Skin epidermis (tissue), 12 donors: ENCODE data around the gene HTR4.

Experiments used
- H3K27ac ChIP-seq, 21 experiments: fragments of 200-600 bp; sonication (generic) in 11 of 21; one replicate each; pipeline ENCODE4 v1.5.0; 2020; ENCODE audit warnings: mild to moderate bottlenecking in 3 of 21, inconsistent platforms in 2 of 21, moderate library complexity in 2 of 21
- H3K4me3 ChIP-seq, 7 experiments: fragments of 200-600 bp; sonication (generic) in 2 of 7; one replicate each; pipeline ENCODE4 v1.5.0; 2020; ENCODE audit warnings: inconsistent platforms in 2 of 7, mild to moderate bottlenecking in 2 of 7, moderate library complexity in 1 of 7

Gene HTR4

DNA sequence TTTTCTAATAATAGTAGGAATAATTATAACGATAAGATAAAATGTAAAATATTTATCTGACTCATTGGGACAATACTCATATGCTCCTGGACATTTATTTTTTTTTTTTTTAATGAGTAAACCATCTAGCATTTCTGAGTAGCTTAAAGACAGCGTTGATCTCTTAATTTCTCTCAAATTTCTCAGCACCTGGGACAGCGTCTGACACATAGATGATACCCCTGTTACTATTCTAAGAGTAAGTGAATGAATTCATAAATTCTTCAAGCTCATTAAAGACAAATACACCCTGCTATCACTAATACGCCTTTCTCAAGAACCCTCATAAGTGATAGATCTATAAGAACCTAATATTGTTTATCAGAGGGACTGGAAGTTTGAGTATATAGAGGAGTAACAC, 12.0 kb upstream of the HTR4 start:
- H3K4me3 ChIP-seq = no peak overlapping the region
- H3K27ac ChIP-seq = no peak overlapping the region

DNA sequence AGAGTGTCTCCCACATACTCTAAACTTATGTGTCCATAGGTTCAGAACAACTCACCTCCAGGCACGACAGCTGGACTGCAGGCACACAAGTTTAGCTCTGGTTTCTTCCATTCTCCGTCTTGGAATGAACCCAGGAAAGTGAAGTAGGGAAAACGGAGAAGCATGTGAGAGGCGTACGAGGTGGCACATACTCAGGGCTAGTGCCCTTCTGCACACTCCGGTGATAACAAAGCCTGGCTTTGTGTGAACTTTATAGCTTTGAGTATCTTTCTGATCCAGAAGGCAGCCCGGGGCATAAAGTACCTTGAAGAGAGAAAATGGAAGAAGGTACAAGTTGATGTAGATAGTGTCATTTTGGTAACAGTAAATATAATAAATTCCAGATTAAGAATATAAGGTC, 11.1 kb upstream of the HTR4 start:
- Histone ChIP-seq H3K4me3 (no peak overlapping the region), H3K27ac (no peak overlapping the region)

DNA sequence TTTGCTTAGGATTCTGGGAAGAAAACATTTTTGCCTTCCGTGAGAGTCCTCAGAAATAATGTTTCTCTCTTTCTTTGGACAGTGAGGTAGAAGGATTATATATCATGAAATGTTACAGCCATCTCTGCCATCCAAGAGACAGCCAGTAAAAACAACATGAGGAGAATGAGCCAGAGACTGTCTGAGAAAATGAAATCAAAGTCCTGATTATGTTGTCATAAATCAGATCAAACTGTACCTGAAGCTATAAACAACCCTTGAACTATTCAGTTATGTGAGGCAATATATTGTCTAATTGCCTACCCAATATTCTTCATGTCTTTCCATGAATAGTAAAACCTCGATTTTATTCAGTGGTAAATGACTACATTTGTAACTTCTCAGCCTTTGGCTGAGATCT, 9.2 kb upstream of the HTR4 start:
- Histone ChIP-seq H3K4me3 (no peak overlapping the region), H3K27ac (no peak overlapping the region)

DNA sequence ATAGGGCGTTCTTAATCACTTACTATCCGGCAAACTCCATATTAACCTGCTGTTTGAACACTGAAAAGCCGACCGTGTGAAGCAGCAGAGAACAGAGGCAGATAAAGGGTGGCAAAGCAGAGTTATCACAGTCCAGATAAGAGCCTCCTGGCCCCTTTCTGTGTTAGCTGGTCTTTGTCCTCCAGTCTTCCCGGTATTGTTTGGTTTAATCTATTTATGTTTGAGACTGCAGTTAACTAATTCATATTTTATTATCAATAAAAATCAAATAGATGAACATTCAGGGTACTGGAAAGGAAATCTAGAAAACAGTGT, 6.0 kb upstream of the HTR4 start:
- no peak overlapping the region for H3K4me3 ChIP-seq

DNA sequence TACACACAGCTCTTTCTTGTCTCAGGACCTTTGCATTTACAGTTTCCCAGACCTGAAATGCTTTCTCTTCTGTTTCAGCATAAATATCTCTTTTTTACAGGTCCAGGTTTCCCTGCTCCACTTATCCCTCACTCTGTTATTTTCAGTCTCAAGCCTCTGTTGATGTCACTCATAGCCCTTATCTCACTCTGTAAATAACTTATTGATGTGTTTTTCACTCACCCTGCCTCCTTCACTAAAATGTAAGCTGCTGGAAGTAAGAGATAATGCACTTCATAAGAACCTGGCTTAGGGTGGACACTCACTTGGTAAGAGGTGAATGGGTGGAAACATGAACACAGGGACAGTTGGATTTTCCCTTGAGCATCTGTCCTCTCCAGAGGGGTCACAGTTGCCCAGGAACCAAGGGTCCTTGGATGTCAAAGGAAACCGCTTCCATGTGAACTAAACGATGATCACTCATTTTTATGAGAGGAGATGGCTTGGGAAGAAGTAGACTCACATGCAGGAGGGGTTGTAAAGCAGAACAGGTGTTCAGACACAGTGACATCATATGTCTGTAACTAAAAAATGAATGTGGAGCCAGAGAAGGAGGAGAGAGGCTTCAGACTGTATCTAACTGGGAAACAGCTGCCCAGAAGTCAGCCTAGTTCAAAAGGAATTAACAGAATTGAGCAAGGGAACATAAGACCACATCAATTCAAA, 5.5 kb upstream of the HTR4 start:
- Histone ChIP-seq H3K4me3 (no peak overlapping the region), H3K27ac (no peak overlapping the region)

More for the DNA sequence above, 6.0 kb upstream of the HTR4 start:
- H3K27ac ChIP-seq = no peak overlapping the region

DNA sequence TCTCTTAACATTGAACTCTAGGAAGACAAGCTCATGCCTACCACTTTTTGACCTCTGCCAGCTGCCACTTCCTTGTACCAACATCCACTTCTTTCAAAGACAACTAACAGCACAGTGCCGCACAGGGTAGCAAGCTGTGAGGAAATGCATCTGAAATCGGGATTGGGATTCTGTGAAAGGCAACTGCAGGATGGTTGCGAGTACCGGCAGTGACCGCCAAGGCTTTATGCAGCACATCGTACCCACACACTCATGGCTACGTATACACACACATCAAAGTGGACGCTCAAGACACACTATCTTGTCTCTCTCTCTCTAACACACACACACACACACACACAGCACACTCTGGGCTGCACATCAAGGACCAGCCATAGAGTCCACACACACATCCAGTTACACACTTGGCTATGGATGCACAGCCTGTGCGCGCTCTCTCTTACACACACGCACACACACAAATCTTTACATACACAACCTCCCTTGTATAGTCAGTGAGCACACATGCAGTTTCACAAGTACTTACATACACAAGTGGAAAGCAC, 964 bp downstream of the HTR4 start:
- Histone ChIP-seq H3K27ac (no peak overlapping the region), H3K4me3 (no peak overlapping the region)

DNA sequence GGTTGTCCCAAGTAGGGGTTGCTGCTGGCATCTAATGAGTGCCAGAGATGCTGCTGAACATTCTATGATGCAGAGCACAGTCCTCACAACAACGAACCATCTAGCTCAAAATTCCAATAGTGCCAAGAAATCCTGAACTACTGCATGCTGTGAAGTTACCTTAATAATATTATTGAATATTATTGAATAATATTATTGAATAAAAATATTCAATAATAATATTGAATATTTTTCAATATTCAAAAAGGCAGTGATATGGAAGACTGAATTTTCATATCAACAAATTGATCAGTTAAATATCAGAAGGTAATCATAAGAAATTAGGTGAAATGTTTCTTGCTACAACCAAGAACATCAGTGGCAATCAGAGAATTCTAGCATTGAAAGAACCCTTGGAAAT, 2.8 kb downstream of the HTR4 start:
- no peak overlapping the region for H3K4me3 ChIP-seq
- no peak overlapping the region for H3K27ac ChIP-seq

DNA sequence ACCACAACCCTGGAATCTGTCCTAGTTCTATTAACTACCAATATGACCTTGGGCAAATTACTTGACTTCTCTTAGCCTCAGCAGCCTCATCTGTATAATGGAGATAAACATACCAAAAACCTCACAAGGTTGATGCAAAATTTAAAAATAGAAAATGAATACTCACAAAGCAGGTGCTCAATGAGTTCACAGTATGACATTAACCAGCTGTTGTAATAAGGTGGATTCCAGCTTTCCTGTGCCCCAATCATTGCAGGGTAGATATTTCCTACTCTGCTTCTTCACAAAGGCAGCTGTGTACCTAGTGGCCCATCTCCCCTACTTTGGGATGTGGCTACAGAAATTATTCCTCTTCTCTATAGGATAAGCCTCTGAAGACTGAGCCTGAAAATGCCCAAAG, 8.8 kb downstream of the HTR4 start:
- Histone ChIP-seq H3K4me3 (no peak overlapping the region), H3K27ac (no peak overlapping the region)

DNA sequence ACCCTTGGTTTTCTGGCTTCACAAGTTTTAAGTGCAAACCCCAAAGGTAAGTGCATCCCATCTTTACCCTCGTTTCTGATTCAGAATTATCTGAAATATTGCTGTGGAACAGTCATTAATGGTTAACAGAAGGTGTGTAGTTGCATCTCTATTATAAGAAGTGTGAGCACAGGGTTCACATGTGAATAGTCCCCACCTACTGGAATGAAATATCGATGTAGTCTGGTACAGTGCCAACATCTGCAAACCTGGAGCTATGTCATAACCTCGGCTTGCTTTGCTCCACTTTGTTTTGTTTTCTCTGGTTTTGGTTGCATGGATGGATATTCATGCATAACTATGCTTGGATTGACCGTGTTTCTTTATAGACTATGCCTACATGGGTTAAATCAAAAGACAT, 12.6 kb downstream of the HTR4 start:
- Histone ChIP-seq H3K27ac (no peak overlapping the region), H3K4me3 (no peak overlapping the region)

DNA sequence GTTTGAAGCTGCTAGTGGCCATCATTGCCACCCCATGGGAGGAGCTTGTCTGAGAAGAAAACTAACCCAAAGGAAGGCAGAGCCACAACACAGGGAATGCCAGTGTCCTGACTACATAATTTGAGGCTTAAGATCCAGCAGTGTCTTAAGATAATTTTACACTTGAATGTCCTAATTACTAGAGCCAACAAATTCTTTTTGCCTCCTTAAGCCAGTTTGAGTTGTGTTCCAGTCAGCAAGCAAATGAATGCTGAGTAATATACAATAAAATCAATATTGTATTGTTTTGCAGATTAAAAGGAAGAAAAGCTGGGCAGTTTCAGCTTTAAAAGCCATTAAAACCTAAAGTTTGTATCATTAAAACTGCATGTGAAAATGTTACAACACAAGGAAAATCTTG, 13.9 kb downstream of the HTR4 start:
- no peak overlapping the region for H3K27ac ChIP-seq

DNA sequence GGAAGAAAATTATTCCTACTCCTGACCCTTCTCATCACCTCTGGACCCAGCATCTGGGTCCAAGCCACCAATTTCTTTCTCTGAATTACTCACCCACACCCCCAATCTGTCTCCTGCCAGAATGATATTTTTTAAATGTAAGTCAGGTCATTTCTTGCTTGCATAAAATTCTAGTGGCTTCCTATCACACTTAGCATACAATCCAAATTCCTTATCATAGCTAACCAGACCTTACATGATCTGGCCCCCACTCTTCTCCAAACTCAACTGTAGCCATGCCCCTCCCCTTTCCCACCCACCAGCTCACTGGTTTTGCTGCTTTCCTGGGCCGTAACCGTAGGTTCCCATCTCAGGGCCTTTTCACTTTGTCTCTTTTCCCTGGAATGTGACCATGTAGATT, 15.2 kb downstream of the HTR4 start:
- Histone ChIP-seq H3K27ac (no peak overlapping the region), H3K4me3 (no peak overlapping the region)

More for the DNA sequence above, 13.9 kb downstream of the HTR4 start:
- no peak overlapping the region for H3K4me3 ChIP-seq

DNA sequence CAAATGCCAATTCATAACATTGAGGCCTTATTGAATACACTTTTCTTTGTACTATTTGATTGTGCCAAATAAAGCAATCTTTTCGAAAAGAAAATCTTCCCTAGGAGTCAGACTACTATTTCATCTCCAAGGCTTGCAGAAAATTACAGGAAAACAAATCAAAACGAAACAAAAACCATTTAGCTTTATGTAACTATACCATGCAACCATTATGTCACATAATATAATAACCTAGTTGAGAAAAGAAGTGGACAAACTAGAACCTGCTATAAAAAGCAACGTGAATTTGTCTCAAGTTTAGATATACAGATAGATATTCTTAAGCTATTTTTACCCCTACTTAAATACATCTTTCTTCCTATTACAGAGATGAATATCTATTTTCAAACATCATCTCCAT, 18.0 kb downstream of the HTR4 start:
- Histone ChIP-seq H3K4me3 (no peak overlapping the region), H3K27ac (no peak overlapping the region)

DNA sequence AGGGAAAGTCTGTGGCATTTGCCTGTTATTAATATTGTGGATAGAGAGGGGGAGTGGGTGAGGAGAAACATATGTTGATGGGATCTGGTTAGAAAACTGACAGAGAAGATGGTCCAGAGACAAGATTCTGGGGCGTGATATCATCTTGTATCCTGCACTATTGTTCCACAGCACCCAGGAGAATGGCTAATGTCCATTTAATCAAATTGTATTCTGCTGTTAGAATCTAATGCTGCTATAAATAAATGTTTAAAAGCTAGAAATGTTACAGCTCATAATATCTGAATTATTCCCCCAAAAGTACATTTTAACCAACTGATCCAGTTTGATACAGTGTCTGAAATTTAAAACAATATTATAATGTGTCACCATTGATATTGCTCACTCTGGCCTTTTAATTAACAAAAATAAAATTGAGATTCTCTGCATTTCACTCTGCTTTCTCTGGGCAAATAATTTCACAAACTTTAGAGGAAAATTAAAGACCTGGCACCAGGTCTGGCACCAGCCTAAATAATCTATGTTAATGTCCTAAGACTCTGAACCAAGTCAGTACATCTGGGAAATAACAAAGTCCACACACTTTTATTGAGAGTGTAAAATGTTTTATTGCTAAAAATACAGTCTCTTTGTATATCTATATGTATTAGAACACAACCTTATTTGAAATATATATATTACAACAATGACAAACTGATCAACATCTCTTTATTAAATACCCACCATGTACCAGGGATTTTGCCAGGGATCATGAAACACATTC, 18.8 kb downstream of the HTR4 start:
- Histone ChIP-seq H3K4me3 (no peak overlapping the region), H3K27ac (no peak overlapping the region)

DNA sequence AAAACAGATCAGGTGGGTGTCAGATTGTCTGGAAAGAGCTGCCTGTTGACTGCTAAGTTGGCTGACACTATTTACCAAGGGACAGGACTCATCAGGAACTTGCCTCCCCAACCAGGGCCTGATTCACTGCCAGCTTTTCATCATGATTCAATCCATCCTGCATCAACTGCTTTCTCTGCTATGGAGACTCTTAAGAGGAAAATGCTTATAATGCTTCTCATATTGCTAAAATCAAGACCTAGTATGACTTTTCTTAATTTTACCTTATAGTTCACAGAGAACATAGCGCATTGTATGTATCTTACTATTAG, 21.3 kb downstream of the HTR4 start:
- Histone ChIP-seq H3K27ac (no peak overlapping the region), H3K4me3 (no peak overlapping the region)

DNA sequence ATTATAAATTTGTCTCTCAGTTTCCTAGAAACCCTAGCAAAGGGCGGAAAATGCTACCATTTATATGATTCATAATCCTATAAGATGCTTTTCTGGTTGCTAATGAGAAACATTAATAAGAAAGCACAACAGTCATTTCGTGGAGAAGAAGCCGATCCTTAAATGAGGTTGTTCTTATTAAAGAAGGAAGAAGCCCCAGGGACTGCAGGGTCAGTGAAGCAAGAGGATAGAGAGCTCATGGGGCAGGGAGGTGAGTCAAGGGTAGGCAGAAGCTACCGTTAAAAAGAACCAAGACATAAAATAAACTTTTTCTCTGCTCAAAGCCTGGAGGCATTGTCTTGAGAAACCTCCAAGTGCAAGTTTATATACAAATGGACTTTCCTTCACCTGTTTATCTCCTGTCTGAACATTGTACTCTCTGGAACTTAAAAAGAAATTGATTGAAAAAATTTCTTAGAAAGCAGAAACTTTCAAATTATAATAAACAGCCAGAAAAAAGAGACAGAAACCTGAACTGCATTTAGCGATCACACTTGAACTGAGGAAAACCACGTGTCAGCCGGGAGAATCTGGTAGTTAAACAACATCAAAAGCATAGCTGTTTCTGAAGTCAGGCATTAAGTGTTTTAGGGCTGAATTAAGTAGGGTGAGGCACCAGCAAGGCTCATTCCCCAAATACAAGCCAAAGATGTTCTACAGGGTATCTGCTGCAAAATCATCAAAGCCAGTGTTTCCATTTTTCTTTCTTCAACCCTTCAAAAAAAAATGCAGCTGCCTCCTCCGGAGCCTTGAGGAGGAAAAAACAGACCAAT, 21.9 kb downstream of the HTR4 start:
- Histone ChIP-seq H3K4me3 (no peak overlapping the region), H3K27ac (no peak overlapping the region)

DNA sequence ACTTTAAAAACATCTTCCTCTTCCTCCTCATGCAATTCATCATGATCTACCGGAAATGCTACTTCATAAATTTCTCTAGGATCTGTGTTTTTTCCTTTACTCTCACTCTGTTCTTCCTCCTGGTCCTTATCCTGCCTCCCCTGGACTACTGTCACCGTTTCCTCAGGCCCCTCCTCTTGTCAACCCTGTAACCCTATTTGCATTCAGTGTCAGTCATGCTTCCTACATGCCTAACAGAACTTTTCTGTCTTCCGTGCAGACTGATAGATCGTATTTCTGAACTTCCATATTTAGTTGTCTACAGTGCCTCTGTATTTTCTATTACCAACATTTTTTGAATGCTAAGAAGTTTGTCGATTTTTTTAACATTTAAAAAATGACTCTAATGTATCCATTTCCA, 27.3 kb downstream of the HTR4 start:
- no peak overlapping the region for H3K27ac ChIP-seq
- no peak overlapping the region for H3K4me3 ChIP-seq

DNA sequence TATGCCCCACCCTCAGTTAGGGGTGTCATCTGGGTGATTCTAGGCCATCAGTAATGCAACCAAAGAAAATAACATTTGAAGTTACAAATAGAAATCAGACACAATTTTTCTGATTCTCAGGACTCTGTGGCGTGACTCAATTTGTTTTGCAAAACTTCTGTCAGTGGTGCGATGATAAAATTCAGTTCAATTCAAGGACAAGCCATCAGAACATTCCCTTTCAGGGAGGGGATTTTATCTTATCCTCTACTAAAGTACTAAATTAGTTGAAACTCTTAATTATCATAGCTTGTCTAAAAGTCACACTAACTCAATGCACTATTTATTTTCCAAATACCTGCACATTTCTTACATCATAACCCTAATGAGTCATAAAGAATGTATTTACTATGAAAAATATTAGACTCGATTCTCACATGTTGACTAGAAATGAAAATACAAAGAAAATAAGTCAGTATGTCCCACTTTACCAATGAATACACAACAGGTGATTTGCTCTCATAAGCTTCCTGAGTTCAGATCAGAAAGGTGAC, 28.2 kb downstream of the HTR4 start:
- no peak overlapping the region for H3K4me3 ChIP-seq
- no peak overlapping the region for H3K27ac ChIP-seq

DNA sequence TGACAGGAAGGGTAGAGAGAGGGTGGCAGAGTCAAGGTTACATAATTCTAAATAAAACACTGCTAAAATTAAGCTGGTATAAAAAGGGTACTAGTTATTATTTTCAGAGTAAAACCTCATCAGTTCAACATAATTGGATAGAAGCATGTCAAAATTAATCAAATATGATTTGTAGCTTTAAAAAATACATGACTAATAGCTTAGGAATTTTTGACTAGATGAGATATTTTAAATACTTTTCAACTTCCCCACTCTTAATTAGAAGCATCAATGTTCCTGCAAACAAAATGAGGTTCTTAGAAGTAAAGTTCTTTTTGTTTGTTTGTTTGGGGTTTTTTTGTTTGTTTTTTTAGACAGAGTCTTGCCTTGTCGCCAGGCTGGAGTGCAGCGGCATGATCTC, 29.1 kb downstream of the HTR4 start:
- no peak overlapping the region for H3K4me3 ChIP-seq
- no peak overlapping the region for H3K27ac ChIP-seq

DNA sequence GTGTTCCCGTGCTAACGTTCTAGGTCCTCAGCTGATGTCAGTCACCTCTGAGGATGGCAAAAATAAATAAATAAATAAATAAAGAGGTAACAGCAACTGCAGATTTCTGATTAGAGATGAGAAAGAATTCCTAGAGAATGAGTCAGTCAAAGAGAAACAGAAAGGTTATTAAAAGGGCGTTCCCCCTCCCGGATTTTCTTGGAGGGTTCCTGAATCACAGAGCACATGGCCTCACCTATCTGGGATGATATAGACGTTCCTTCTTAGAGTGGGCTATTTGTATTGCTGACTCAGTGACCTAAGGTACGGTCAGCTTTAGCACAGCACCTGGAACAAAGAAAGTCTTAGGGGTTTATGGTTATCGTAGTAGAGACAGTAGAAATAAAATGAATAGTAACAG, 30.6 kb downstream of the HTR4 start:
- no peak overlapping the region for H3K27ac ChIP-seq

DNA sequence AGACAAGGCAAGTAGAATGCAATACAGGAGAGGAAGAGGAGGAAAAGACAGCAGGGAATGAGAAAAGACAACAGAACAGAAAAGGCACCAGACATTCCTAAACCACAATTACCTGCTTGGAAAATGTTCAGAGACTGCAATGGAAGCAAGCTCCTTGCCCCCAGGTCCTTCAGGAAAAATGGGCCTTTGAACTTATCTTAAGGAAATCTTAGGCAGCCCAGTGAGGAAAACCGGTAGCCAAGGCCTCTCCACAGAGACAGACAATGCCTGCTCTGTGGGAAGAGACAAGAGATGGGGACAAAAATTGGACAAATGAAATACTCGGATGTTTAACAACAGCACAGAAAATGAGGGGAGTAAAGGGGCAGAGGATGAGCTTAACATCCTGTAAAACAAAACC, 31.2 kb downstream of the HTR4 start:
- Histone ChIP-seq H3K27ac (no peak overlapping the region), H3K4me3 (no peak overlapping the region)

More for the DNA sequence above, 30.6 kb downstream of the HTR4 start:
- H3K4me3 ChIP-seq = no peak overlapping the region

DNA sequence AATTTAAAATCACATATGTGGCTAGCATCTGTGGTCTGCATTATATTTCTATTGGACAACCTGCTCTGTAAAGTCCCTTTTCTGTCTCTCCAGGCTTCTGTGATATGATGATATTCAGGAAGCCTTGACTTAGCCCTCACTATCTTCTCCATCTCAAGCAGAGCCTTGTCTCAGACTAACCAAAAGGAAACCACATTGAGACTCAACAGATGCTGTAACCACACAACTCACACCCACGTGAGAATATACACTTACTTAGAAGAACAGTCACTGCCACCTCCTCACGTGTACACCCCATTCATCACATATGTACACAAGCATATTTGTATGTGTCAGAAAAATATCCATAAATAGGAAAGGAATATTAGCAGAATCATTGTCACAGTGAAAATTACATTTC, 33.6 kb downstream of the HTR4 start:
- no peak overlapping the region for H3K4me3 ChIP-seq
- H3K27ac ChIP-seq = no peak overlapping the region
